ENCODE results near the gene HINT1. TPM values are rescaled to one million over a fixed set of nuclear protein-coding genes. Genes with fewer than 3 reads are reported as not detected.
"Not testable (repeated sequence)": the region's sequence is repeated elsewhere in the genome, so short reads cannot be mapped to it uniquely, and the experiment has no call there.

Gene HINT1
- polyA plus RNA-seq (ENCODE audit: insufficient read length) = 358 TPM

DNA sequence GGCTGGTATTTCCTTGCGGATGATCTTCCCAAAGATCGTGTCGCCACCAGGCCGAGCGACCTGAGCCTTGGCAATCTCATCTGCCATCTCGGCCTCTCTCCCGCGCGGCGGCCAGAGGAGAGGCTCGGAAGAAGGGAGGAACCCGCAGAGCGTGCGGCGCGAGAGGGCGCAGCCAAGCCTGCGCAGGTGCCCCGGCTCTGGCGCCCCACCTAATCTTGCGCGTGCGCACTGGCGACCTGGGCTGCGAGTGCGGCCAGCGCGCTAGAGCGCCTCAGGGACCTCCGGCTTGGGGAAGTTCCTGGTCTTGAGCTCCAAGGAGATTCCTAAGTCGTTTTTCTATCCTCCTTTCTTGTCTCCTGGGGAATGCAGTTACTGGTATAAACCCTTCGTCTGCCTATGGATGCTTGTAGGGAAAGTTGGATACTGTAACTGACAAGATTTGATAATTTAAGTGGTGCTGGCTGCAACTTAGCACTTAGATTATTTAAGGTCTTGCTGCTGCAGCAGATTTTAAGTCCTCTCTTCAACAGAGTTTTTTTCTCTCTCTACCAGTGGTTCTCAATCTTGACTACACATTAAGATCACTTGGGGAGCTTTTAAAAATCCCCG is at the start of gene HINT1:
TSS of gene HINT1 (minus strand) at position 138 of the 609 bp plus-strand sequence. CDS start at position 87, 51 bp downstream.
- peak; percentile 58 for DNase-seq (ENCODE audit: low read depth)

DNA sequence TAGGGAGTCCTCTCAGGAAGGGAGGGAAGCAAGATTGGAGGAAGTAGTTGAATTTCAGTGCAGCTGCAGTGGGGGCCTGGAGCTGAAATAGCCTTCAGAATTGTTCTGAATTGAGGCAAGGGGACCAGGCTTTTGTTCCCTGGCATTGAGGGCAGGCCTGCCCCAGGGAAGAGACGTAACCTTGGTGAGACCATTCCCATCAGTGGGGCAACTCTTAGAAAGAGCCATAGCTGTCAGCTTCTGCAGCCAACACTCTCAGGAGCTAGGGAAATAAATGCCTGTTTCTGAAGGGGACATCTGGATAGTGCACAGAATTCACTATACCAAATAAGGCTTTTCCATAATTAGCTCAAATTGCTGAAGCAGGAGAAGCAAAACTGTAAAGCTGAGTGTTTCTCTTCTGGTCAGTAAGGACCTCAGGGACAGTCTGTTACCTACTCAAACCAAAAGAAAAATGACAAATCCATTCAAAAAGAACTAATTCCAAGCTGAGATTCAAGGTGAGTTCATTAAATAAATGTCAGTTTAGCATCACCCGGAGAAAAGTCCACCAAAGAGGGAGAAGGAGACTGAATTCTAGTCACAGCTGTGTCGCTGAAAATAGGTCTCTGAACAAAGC is 49.7 kb upstream of the HINT1 start:
- no peak for DNase-seq (ENCODE audit: low read depth)

DNA sequence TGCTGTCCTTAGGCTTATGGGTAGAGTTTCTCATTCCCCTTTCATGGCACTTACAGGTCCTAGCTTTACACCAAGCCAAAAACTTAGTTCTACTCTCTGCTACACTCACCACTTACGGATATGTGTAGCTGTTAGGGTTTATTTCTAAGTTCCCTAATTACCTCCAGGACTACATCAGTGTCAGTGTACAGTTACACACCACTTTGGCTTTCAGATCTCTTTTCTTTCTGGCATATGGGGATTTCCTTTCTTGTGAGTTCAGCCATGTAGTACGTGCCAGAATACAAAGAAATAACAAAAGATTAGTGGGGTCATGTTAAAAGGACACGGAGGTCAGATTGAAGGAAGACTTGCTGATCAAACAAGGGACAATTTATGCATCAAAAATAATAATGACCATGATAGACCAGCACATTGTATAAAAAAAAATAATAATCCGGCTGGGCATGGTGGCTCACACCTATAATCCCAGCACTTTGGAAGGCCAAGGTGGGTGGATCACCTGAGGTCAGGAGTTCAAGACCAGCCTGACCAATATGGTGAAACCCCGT is 47.5 kb upstream of the HINT1 start:
- no peak for DNase-seq (ENCODE audit: low read depth)

DNA sequence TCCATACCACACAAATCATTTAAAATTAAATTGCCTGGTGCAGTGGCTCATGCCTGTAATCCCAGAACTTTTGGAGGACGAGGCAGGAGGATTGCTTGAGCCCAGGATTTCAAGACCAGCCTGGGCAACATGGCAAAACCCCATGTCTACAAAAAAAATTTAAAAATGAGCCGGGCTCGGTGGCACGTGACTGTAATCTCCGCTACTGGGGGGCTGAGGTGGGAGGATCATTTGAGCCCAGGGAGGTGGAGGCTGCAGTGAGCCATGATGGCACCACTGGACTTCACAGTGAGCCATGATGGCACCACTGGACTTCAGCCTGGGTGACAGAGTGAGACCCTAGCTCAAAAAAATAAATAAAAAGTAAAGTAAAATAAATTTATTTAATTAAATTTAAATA is 46.6 kb upstream of the HINT1 start:
- DNase-seq (ENCODE audit: low read depth) = no peak

DNA sequence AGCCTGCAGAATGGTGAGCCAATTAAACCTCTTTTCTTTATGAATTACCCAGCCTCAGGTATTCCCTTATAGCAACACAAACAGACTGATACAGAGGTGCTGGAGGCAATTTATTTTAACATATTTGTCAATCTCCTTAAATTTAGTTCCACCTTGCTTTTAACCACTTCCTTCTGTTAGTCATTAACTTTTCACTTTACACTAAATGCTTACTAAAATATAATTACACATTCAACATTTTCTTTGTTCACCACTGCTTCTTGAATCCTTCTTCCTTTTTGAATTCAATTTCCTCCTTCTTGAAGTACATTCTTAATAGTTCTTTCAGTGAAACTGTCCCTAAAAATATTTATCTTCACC is 45.1 kb upstream of the HINT1 start:
- no peak for DNase-seq (ENCODE audit: low read depth)

DNA sequence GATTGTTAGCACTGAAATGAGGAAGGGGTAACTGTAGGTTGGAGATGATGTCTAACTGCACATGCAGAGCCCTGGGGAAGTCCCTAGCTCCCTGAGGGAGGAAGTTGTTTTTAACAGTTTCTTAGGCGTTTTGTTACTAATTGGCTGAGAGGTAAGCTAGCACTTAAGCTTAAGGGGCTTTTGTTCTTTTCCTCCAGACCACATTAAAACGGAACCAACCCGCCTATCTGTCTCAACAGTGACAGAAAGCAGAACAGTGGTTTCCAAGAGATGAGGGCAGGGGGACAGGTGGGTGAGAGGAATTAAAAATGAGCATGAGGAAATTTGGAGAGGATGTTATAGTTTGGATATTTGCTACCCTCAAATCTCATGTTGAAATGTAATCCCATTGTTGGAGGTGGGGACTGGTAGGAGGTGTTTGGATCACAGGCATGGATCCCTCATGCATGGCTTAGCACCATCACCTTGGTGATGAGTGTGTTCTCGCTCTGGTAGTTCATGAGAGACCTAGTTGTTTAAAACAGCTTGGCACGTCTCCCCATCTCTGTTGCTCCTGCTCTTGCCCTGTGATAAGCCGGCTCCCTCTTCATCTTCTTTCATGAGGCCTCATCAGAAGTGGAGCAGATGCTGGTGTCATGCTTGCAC is 44.6 kb upstream of the HINT1 start:
- DNase-seq (ENCODE audit: low read depth) = no peak

DNA sequence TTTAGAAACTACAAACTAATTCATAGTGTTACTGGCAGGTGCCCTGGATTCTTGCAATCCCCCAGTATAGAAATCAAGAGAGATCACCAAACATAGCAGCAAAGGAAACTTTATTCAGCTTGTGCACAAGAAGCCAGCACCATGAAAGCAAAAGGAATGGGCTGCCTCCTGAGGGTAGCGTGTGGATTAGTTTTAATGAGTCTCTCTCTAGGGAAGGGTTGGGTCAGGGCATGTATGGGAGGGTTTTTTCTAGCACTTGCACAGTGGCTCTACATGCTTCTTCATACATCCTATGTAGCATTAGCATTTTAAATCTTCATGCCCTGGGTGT is 44.1 kb upstream of the HINT1 start:
- DNase-seq (ENCODE audit: low read depth) = no peak

DNA sequence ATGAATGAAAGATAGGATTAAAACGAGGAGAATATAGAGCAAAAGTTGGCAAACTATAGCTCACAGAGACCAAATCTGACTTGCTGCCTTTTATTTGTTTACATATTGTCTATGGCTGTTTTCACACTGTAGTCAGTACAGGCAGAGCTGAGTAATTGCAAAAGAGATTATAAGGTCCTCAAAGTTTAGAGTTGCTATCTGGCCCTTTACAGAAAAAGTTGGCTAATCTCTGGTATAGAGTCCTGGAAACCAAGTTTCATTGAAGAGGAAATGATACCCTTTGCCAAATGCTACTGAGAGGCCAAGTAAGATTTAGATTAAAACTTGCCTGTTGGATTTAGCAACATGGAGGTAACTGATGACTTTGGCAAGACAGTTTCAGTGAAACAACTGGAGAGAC is 41.7 kb upstream of the HINT1 start:
- DNase-seq (ENCODE audit: low read depth) = no peak

DNA sequence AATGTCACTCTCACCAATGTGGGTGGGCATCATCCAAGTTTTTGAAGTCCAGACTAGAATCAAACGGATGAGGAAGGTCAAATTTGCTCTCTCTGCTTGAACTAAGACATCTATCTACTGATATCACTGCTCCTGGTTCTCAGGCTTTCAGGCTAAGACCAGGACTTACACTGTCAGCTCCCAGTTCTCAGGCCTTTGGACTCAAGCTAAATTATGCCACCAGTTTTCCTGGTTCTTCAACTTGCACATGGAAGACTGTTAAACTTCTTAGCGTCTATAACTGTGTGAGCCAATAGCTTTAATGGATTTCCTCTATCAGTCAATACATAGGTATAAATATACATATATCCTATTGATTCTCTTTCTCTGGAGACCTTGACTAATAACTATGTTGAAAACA is 41.0 kb upstream of the HINT1 start:
- no peak for DNase-seq (ENCODE audit: low read depth)

DNA sequence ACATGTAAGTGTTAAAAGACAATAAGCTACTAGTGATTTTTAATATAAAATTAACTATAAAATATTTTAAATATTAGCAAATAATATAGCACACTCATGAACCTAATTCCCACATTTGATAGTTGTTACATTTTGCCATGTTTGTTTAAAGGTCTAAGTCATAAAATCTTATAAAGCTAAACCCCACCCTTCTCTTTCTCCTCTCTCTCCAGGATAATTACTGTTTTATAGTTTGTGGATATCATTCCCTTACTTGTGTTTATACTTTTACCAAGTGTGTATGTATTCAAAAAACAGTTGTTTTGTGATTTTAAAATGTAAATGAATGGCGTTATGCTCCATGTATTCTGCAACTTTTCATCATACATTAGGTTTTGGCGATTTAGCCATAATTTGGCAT is 39.9 kb upstream of the HINT1 start:
- no peak for DNase-seq (ENCODE audit: low read depth)

DNA sequence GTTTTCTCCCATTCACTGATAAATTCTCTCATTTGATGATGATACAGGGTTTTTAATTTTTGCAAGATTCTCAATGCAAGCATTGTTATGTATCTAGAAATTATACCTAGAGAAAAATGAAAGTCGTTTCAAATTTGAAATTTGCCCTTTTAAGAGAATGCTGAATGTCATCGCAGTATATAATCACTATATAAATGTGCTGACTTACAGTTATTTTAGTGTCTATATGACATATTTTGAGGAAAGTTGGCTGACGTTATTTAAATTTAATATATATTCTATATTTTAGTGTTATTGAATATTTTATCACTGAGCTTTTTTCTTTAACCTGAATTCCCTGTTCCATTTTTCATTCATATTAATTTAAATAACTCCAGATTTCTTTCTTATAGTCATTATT is 35.5 kb upstream of the HINT1 start:
- DNase-seq (ENCODE audit: low read depth) = no peak

DNA sequence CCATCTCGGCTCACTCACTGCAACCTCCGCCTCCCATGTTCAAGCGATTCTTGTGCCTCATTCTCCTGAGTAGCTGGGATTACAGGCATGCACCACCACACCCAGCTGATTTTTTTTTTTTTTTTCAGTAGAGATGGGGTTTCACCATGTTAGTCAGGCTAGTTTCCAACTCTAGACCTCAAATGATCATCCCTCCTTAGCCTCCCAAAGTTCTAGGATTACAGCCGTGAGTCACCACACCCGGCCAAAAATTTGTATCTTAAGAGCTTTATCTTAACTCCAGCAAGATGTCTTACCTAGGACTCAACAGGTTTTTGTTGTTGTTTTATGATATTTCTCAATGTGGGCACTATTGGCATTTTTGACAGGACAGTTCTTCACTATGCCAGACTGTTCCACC is 33.6 kb upstream of the HINT1 start:
- DNase-seq (ENCODE audit: low read depth) = no peak

DNA sequence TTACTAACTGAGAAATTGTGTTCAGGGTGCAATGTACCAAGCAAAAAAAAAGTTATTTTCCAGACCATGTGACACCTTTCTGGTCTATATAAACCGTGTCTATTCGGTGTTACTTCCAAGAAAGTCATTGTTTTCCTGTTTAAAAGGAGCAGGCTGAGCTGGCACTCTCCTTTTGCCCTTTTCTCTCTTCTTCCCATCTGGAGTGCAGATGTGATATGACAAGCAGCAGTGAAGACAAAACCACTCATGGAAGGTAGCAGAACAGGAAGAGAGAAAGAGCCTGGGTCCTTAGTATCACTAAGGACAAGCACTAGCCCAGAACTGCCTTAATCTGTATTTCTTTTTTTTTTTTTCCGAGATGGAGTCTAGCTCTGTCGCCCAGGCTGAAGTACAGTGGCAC is 31.3 kb upstream of the HINT1 start:
- no peak for DNase-seq (ENCODE audit: low read depth)

DNA sequence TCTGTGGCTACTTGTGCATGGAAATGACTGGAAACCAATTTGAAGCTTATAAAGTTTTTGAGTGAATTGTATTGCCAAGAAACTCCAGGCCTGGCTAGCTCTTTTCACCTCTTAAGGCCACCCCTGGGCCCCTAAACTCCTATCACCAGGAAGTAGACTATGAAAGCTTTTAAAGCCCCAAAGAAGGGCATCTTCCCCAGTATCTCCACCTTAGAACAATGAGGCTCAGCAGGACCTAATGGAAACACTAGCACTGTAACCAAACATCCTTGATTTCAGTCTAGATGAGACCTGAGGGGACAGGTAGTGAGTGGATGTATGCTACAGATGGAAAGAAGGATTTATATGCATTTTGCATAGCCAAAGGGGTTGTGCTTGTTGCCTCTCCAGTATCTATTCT is 30.6 kb upstream of the HINT1 start:
- no peak for DNase-seq (ENCODE audit: low read depth)

DNA sequence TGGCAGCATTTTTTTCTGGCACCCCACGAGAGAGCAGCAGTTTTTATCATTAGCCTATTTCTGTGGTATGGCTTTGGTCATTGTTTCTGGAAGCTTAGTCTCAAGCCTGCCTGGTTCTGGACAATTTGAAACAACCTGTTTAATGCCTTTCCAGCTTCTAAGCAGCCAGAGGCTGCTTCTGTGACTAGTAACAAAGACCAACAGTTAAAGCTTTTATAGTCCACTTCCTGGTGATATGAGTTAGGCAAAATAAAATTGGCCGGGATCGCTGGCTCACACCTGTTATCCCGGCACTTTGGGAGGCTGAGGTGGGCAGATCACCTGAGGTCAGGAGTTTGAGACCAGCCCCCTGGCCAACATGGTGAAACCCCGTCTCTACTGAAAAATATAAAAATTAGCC is 29.7 kb upstream of the HINT1 start:
- no peak for DNase-seq (ENCODE audit: low read depth)

DNA sequence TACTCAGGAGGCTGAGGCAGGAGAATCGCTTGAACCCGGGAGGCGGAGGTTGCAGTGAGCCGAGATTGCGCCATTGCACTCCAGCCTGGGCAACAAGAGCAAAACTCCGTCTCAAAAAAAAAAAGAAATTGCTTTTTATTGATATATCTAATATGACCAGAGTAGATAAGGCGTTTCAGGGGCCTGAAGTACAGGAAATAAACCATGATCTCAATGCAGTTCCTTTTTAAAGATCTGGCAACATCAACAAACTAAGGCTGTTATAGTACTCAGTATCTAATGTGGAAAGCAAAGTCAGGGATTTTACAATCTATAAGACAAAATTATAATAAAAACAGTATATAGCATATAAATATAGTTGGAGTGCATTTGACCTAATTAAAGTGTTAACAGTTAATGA is 28.8 kb upstream of the HINT1 start:
- DNase-seq (ENCODE audit: low read depth) = not testable (repeated sequence)

DNA sequence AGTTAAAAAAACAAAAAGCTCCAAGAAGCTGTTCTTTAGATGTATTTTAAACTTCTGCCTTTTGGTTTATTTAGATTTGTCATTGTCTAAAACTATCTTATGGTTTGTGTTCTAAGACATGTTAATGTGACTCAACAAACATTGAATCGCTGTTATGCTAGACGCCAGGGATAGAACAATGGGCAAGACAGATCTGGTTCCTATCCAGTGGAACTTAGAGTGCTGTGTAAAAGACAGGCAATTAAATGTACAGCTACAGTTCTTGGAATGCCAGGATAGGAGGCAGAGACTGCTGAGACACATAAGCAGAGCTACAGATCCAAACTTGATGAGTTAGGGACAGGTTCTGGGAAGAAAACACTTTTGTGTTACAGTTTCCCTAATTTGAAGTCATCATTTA is 28.1 kb upstream of the HINT1 start:
- no peak for DNase-seq (ENCODE audit: low read depth)

DNA sequence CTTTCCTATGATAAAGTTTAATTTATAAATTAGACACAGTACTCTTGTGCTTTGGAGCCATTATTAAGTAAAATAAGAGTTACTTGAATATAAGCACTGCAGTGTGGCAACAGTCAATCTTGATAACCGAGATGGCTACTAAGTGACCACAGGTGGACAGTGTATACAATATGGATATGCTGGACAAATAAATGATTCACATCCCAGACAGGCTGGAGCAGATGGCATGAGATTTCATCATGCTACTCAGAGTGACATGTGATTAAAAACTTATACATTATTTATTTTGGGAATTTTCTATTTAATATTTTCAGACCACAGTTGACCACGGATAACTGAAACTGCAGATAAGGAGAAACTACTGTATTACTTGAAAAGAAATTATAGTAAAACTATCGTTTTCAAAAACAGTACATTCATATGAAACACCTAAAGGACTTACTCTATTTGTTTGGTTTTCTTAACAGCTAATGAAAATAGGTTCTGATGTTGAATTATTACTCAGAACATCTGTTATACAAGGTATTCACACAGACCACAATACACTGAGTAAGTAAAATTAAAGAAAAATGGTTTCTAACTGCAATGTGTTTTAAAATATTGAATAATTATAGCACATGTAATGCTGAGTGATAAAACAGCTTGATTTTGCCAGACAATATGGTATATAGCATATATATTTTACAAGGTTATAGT is 21.7 kb upstream of the HINT1 start:
- DNase-seq (ENCODE audit: low read depth) = no peak

DNA sequence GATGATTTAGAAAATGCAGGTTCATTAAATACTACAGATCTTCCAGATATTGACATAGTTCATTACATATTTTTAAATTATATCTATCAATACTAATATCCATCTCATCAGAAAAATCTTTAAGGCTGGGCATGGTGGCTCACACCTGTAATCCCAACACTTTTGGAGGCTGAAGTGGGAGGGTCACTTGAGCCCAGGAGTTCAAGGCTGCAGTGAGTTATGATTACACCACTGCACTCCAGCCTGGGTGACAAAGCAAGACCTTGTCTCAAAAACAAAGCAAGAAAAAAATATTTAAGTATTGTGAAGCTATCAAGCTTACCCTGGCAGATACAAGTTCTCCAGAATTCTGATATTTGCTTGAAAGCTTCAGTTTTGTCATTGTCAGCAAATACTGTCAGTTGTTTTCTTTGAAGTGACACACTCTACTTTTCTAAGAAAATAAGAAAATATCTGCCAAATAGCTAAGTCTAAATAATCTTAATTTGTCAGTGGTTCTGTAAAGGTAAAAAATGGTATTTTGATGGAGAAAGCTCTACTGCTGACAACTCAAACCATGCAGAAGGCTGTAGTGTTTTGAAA is 20.6 kb upstream of the HINT1 start:
- no peak for DNase-seq (ENCODE audit: low read depth)

DNA sequence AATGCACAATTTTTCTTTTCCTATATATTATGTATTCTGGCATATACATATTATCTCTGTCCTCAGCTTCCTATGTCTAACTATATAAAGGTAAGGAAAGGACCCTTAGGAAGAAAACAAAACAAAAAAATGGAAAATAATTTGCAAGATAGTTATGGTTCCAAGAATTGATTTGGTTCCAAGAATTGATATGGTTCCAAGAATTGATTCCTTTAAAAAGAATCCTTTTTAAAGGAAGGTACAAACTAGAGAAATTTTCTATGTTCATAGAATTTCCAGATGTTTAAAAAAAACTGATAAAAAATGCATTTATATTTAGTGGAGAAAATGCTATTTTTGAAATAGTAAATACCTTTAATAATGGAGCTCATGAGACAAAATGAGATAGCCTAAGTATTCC is 17.8 kb upstream of the HINT1 start:
- DNase-seq (ENCODE audit: low read depth) = no peak

DNA sequence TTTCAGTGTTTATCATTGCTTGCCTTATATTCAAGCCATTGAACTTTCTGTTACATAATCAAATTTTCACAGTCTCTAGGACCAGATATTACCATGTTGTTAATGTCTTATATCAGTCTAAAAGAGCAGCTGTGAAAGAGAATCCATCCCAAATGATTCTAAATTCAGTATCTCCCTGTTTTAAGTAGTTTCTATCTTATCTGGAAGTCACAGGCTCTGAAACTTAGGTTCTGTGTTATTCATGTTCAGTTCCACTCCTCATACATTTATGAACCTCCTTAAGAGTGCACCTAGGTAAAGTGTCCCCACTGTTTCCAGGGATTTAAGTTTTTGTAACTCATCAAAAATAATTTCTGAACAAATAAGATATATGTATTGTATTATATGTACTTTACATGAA is 15.4 kb upstream of the HINT1 start:
- no peak for DNase-seq (ENCODE audit: low read depth)

DNA sequence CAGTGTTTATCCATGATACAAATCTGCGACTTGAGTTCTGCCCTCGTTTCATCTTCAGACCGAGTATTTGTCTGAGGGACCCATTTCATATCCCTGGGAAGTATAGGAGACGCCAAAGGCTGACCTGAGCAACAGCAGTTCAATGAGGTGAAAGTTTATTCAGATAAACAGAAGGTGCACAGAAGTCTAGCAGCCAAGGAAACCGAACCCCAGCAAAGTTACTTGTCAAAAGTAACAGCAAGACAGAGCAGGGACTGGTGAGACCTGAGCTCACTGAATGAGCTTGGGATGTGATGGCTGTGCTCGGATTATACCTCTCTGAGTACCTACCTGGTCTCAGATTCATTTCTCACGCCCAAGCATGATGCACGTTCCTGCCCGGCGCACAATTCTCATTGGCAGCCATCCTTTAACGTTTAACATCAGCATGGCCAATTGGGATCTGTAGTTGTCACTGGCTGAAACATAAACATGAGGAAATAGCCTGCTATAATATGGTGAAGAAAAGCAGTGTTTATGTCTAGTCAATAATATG is 6.3 kb upstream of the HINT1 start:
- no peak for DNase-seq (ENCODE audit: low read depth)
